DMS79 treated with DMSO at 0.1 percent for 48 hours (cell line): Measurements from ENCODE around the gene ADAM30.

Source experiments
- DNase-seq: peaks from one replicate; lab custom pipeline; 2025; lab: John Stamatoyannopoulos, UW

ADAM30 gene

GRCh38 chr1:119896303-119896702, at the start of gene ADAM30:
Gene ADAM30 (minus strand): TSS chr1:119896515. CDS start chr1:119896336, 179 bp downstream.
- DNase-seq: no peak

GRCh38 chr1:119943216-119943615, 46.9 kb upstream of the ADAM30 start:
- DNase-seq: no peak

- DNase-seq: no peak
Observed at GRCh38 chr1:119941392-119941791, 45.1 kb upstream of the ADAM30 start.

GRCh38 chr1:119940697-119941096, 44.4 kb upstream of the ADAM30 start:
- DNase-seq: no peak

GRCh38 chr1:119937198-119937597, 40.9 kb upstream of the ADAM30 start:
- no peak for DNase-seq

- DNase-seq: no peak
Observed at GRCh38 chr1:119935915-119936314, 39.6 kb upstream of the ADAM30 start.

- peak; percentile 48 for DNase-seq
Observed at GRCh38 chr1:119935373-119935772, 39.1 kb upstream of the ADAM30 start.

GRCh38 chr1:119933397-119933796, 37.1 kb upstream of the ADAM30 start:
- DNase-seq: no peak

- DNase-seq: no peak
Observed at GRCh38 chr1:119929643-119930315, 33.5 kb upstream of the ADAM30 start.

GRCh38 chr1:119926553-119926952, 30.2 kb upstream of the ADAM30 start:
- no peak for DNase-seq

GRCh38 chr1:119924948-119925898, 28.9 kb upstream of the ADAM30 start:
- no peak for DNase-seq

GRCh38 chr1:119920104-119920968, 24.0 kb upstream of the ADAM30 start:
- no peak for DNase-seq

- no peak for DNase-seq
Observed at GRCh38 chr1:119919241-119919640, 22.9 kb upstream of the ADAM30 start.

- DNase-seq: no peak
Observed at GRCh38 chr1:119918301-119918700, 22.0 kb upstream of the ADAM30 start.

GRCh38 chr1:119917304-119918055, 21.2 kb upstream of the ADAM30 start:
- DNase-seq: no peak

GRCh38 chr1:119915517-119915916, 19.2 kb upstream of the ADAM30 start:
- no peak for DNase-seq

GRCh38 chr1:119914071-119914470, 17.8 kb upstream of the ADAM30 start:
- DNase-seq: no peak

- DNase-seq: no peak
Observed at GRCh38 chr1:119912963-119913362, 16.6 kb upstream of the ADAM30 start.

GRCh38 chr1:119911775-119912174, 15.5 kb upstream of the ADAM30 start:
- no peak for DNase-seq

GRCh38 chr1:119910618-119911017, 14.3 kb upstream of the ADAM30 start:
- no peak for DNase-seq

- no peak for DNase-seq
Observed at GRCh38 chr1:119909890-119910596, 13.7 kb upstream of the ADAM30 start.
